ENCODE results near the gene EPHA8. TPM values are rescaled to one million over a fixed set of nuclear protein-coding genes. Genes with fewer than 3 reads are reported as not detected.

Gene EPHA8
- total RNA-seq, 2 experiments from 2014 or later = not detected

GRCh38 chr1:22552021-22552420 is 11.3 kb upstream of the EPHA8 start:
- Mint-ChIP-seq H3K36me3 (ENCODE audit: low read depth) (no peaks in the 10 kb centered on the region), H3K9me3 (no peaks in the 10 kb centered on the region), H3K27ac (no peak overlapping the region), H3K4me1 (ENCODE audit: low read depth) (no peaks in the 10 kb centered on the region), H3K4me3 (no peak overlapping the region), H3K27me3 (peaks cover 81% of the 10 kb centered on the region)
- DNase-seq = no peak
- intact Hi-C loops (cut with DNase I, micrococcal nuclease) = no loop called here
- peaks cover 31 to 50% of the 10 kb centered on the region in 2 experiments for H3K27me3 ChIP-seq (ENCODE audit: control insufficient read depth in 1 of 2, insufficient read depth in 2 of 2, low read length in 2 of 2)
- no peak for ATAC-seq (ENCODE audit: poor library complexity)
- no peak for TF ChIP-seq CTCF (IDR thresholded peaks at IDR 0.05)
- H3K27ac ChIP-seq (ENCODE audit: low read depth in 1 of 2, low read length in 2 of 2) = no peak overlapping the region
- ChIA-PET POLR2A (no interaction called here), CTCF (no interaction called here)
- H3K9me3 ChIP-seq (ENCODE audit: control insufficient read depth in 1 of 2, insufficient read depth in 1 of 2, low read length in 2 of 2) = peaks cover 0 to 6% of the 10 kb centered on the region in 2 experiments
- H3K36me3 ChIP-seq (ENCODE audit: insufficient read depth, low read length) = no peaks in the 10 kb centered on the region
- H3K4me3 ChIP-seq (ENCODE audit: low read length) = no peak overlapping the region
- H3K4me1 ChIP-seq (ENCODE audit: insufficient read depth, low read length) = no peaks in the 10 kb centered on the region

DNA sequence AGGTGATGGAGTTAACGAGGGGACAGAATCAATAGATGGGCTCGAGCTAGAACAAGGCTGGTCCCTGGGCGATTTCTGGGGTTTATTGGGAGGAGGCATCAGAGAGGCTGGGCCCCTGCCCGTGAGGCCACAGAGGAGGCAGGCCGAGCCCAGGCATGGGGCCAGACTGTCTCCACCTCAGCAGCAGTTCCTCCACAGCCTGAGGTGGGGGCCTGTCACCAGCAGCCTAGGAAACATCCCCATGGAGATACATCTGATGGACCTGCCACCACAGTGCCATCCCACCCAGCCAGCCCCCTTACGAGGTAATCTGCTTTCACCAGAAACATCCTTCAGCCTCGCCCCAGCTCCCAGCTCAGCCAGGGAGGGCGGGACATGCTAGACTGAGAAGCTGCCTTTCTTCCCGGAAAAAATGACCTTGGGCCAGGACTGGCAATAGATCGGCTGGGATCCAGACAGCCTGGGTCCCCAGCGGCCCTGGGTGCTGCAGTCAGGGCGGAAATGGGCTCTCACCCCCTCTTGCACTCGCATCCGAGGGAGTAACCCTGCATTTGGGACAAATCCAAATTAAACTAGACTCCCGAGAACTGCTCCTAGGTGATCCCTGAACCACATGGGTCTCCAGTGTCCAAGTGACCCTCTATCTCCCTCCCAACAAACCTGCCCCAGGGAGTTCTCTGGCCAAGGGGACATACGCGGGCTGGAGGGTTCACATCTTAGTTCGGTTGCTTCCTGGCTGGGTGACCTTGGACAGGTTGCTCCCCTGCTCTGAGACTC is 10.0 kb upstream of the EPHA8 start:
- Histone ChIP-seq H3K4me3 (ENCODE audit: low read length) (no peak overlapping the region), H3K9me3 (ENCODE audit: control insufficient read depth in 1 of 2, insufficient read depth in 1 of 2, low read length in 2 of 2) (peaks cover 0 to 3% of the 10 kb centered on the region in 2 experiments), H3K36me3 (ENCODE audit: insufficient read depth, low read length) (no peaks in the 10 kb centered on the region), H3K27ac (ENCODE audit: low read depth in 1 of 2, low read length in 2 of 2) (no peak overlapping the region), H3K4me1 (ENCODE audit: insufficient read depth, low read length) (no peaks in the 10 kb centered on the region), H3K27me3 (ENCODE audit: control insufficient read depth in 1 of 2, insufficient read depth in 2 of 2, low read length in 2 of 2) (peaks cover 34 to 42% of the 10 kb centered on the region in 2 experiments)
- H3K27ac Mint-ChIP-seq = no peak overlapping the region
- H3K4me3 Mint-ChIP-seq = no peak overlapping the region
- H3K4me1 Mint-ChIP-seq (ENCODE audit: low read depth) = no peaks in the 10 kb centered on the region
- H3K27me3 Mint-ChIP-seq = peaks cover 78% of the 10 kb centered on the region
- intact Hi-C loops (cut with DNase I, micrococcal nuclease) = no loop called here
- CTCF ChIA-PET = no interaction called here
- H3K9me3 Mint-ChIP-seq = no peaks in the 10 kb centered on the region
- no peaks in the 10 kb centered on the region for H3K36me3 Mint-ChIP-seq (ENCODE audit: low read depth)
- DNase-seq (no peak), ATAC-seq (ENCODE audit: poor library complexity) (no peak)
- TF ChIP-seq CTCF (IDR thresholded peaks at IDR 0.05) = no peak
- POLR2A ChIA-PET = no interaction called here

- no peaks in the 10 kb centered on the region for H3K9me3 Mint-ChIP-seq
- no peak for TF ChIP-seq CTCF (IDR thresholded peaks at IDR 0.05)
- ChIA-PET CTCF (no interaction called here), POLR2A (no interaction called here)
- Histone ChIP-seq H3K9me3 (ENCODE audit: control insufficient read depth in 1 of 2, insufficient read depth in 1 of 2, low read length in 2 of 2) (no peaks in the 10 kb centered on the region), H3K4me1 (ENCODE audit: insufficient read depth, low read length) (no peaks in the 10 kb centered on the region), H3K27ac (ENCODE audit: low read depth in 1 of 2, low read length in 2 of 2) (no peak overlapping the region), H3K4me3 (ENCODE audit: low read length) (no peak overlapping the region), H3K27me3 (ENCODE audit: control insufficient read depth in 1 of 2, insufficient read depth in 2 of 2, low read length in 2 of 2) (peaks cover 29 to 40% of the 10 kb centered on the region in 2 experiments), H3K36me3 (ENCODE audit: insufficient read depth, low read length) (no peaks in the 10 kb centered on the region)
- H3K4me1 Mint-ChIP-seq (ENCODE audit: low read depth) = no peaks in the 10 kb centered on the region
- DNase-seq (no peak), ATAC-seq (ENCODE audit: poor library complexity) (no peak)
- no peaks in the 10 kb centered on the region for H3K36me3 Mint-ChIP-seq (ENCODE audit: low read depth)
- no peak overlapping the region for H3K4me3 Mint-ChIP-seq
- peaks cover 74% of the 10 kb centered on the region for H3K27me3 Mint-ChIP-seq
- intact Hi-C loops (cut with DNase I, micrococcal nuclease) = no loop called here
- no peak overlapping the region for H3K27ac Mint-ChIP-seq
Measured at GRCh38 chr1:22553991-22554522, 9.2 kb upstream of the EPHA8 start.

Measured in CD4-positive, alpha-beta T cell (primary cell).